ENCODE data around the gene PCDHB10.
"Not testable (repeated sequence)": the region's sequence is repeated elsewhere in the genome, so short reads cannot be mapped to it uniquely, and the experiment has no call there.

PCDHB10 gene

DNA sequence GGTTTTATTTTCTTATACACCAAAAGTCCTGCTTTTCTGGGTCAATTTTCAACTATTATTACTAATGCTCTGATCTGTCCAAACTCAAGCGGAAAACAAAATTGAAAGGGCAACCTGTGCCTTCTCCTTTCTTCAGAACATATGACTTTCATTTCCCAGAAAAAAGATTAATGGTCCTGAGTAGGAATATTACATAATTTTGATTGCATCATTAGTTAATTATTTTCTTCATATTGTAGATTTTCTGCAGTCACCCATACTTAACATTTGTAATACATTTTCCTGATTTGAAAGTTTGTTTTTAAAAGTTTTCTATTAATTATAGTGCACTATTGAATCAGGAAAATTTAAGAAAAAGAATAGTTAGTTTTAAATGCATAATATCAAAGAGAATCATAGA, 16.2 kb upstream of the PCDHB10 start:
- Histone ChIP-seq H3K27me3 (ENCODE audit: control insufficient read depth, insufficient read depth, low read length) (peaks cover 3% of the 10 kb centered on the region), H3K9ac (ENCODE audit: low read length) (no peak overlapping the region), H3K4me3 (ENCODE audit: low read length) (no peak overlapping the region), H3K4me1 (ENCODE audit: control insufficient read depth, insufficient read depth, low read length) (no peaks in the 10 kb centered on the region), H3K36me3 (ENCODE audit: control insufficient read depth, insufficient read depth, low read length) (no peaks in the 10 kb centered on the region), H3K27ac (ENCODE audit: low read depth, low read length) (no peak overlapping the region)

DNA sequence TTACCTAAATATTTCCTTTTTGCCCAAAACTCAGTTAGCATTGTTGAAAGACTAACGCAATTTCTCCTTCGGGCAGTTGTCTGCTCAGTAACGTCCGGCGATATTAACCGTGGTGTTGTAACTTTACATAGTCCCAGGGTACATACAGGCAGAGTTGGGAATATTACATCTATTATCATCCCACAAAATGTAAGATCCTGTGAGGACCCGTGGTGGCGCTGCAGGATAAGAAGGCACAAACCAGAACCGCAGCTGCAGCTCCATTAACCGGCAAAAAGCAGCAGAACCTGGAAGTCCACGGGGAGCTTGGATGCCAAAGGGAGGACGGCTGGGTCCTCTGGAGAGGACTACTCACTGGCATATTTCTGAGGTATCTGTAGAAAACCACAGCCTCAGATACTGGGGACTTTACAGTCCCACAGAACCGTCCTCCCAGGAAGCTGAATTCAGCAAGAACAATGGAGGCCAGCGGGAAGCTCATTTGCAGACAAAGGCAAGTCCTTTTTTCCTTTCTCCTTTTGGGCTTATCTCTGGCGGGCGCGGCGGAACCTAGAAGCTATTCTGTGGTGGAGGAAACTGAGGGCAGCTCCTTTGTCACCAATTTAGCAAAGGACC, 14.5 kb upstream of the PCDHB10 start, which contains the start of gene PCDHB8:
TSS of gene PCDHB8 (plus strand) at position 214 of the 615 bp plus-strand sequence. CDS start at position 459, 245 bp downstream.
- H3K9ac ChIP-seq (ENCODE audit: low read length); H3K27ac ChIP-seq (ENCODE audit: low read depth, low read length); H3K4me3 ChIP-seq (ENCODE audit: low read length); H3K4me1 ChIP-seq (ENCODE audit: control insufficient read depth, insufficient read depth, low read length); H3K36me3 ChIP-seq (ENCODE audit: control insufficient read depth, insufficient read depth, low read length); H3K27me3 ChIP-seq (ENCODE audit: control insufficient read depth, insufficient read depth, low read length): not testable (repeated sequence)

- not testable (repeated sequence) for H3K27ac ChIP-seq (ENCODE audit: low read depth, low read length); H3K27me3 ChIP-seq (ENCODE audit: control insufficient read depth, insufficient read depth, low read length); H3K4me3 ChIP-seq (ENCODE audit: low read length); H3K4me1 ChIP-seq (ENCODE audit: control insufficient read depth, insufficient read depth, low read length); H3K36me3 ChIP-seq (ENCODE audit: control insufficient read depth, insufficient read depth, low read length); H3K9ac ChIP-seq (ENCODE audit: low read length)
Measured at GRCh38 chr5:141179371-141179770, 12.8 kb upstream of the PCDHB10 start.

GRCh38 chr5:141179876-141180275, 12.3 kb upstream of the PCDHB10 start:
- H3K4me3 ChIP-seq (ENCODE audit: low read length); H3K36me3 ChIP-seq (ENCODE audit: control insufficient read depth, insufficient read depth, low read length); H3K4me1 ChIP-seq (ENCODE audit: control insufficient read depth, insufficient read depth, low read length); H3K27me3 ChIP-seq (ENCODE audit: control insufficient read depth, insufficient read depth, low read length); H3K9ac ChIP-seq (ENCODE audit: low read length); H3K27ac ChIP-seq (ENCODE audit: low read depth, low read length): not testable (repeated sequence)

- no peak overlapping the region for H3K4me3 ChIP-seq (ENCODE audit: low read length)
- H3K9ac ChIP-seq (ENCODE audit: low read length) = no peak overlapping the region
- H3K36me3 ChIP-seq (ENCODE audit: control insufficient read depth, insufficient read depth, low read length) = no peaks in the 10 kb centered on the region
- H3K27me3 ChIP-seq (ENCODE audit: control insufficient read depth, insufficient read depth, low read length) = no peaks in the 10 kb centered on the region
- H3K4me1 ChIP-seq (ENCODE audit: control insufficient read depth, insufficient read depth, low read length) = no peaks in the 10 kb centered on the region
- no peak overlapping the region for H3K27ac ChIP-seq (ENCODE audit: low read depth, low read length)
Measured at GRCh38 chr5:141180313-141180712, 11.8 kb upstream of the PCDHB10 start.

DNA sequence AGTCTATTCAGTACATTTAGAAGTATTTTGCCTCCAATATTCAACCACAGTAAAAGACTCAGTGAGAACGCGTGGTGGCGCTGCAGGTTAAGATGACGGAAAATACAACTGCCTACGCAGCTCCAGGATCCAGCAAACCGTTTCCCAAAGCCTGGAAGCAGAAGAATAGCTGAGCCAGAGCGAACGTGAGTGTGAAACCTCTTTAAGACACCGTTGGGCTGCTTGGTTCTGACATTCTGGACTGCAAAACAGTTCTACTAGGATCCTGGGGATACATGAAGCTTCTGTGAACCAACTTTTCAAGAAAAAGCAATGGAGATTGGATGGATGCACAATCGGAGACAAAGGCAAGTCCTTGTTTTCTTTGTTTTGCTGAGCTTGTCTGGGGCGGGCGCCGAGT, 9.9 kb upstream of the PCDHB10 start, which contains the start of gene PCDHB16:
TSS of gene PCDHB16 (plus strand) at position 140 of the 400 bp plus-strand sequence. CDS start at position 313, 173 bp downstream.
- no peaks in the 10 kb centered on the region for H3K4me1 ChIP-seq (ENCODE audit: control insufficient read depth, insufficient read depth, low read length)
- H3K27ac ChIP-seq (ENCODE audit: low read depth, low read length) = no peak within 1 kb of the TSS
- no peaks in the 10 kb centered on the region for H3K36me3 ChIP-seq (ENCODE audit: control insufficient read depth, insufficient read depth, low read length)
- H3K4me3 ChIP-seq (ENCODE audit: low read length) = peak within 1 kb of the TSS; percentile 28
- H3K9ac ChIP-seq (ENCODE audit: low read length) = no peak within 1 kb of the TSS
- H3K27me3 ChIP-seq (ENCODE audit: control insufficient read depth, insufficient read depth, low read length) = no peaks in the 10 kb centered on the region

DNA sequence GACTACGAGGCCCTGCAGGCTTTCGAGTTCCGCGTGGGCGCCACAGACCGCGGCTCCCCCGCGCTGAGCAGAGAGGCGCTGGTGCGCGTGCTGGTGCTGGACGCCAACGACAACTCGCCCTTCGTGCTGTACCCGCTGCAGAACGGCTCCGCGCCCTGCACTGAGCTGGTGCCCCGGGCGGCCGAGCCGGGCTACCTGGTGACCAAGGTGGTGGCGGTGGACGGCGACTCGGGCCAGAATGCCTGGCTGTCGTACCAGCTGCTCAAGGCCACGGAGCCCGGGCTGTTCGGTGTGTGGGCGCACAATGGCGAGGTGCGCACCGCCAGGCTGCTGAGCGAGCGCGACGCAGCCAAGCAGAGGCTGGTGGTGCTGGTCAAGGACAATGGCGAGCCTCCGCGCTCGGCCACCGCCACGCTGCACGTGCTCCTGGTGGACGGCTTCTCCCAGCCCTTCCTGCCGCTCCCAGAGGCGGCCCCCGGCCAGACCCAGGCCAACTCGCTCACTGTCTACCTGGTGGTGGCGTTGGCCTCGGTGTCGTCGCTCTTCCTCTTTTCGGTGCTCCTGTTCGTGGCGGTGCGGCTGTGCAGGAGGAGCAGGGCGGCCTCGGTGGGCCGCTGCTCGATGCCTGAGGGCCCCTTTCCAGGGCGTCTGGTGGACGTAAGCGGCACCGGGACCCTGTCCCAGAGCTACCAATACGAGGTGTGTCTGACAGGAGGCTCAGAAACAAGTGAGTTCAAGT, 7.9 kb upstream of the PCDHB10 start:
- H3K4me1 ChIP-seq (ENCODE audit: control insufficient read depth, insufficient read depth, low read length); H3K27me3 ChIP-seq (ENCODE audit: control insufficient read depth, insufficient read depth, low read length); H3K36me3 ChIP-seq (ENCODE audit: control insufficient read depth, insufficient read depth, low read length); H3K4me3 ChIP-seq (ENCODE audit: low read length); H3K9ac ChIP-seq (ENCODE audit: low read length); H3K27ac ChIP-seq (ENCODE audit: low read depth, low read length): not testable (repeated sequence)

- Histone ChIP-seq H3K4me1 (ENCODE audit: control insufficient read depth, insufficient read depth, low read length) (no peaks in the 10 kb centered on the region), H3K27me3 (ENCODE audit: control insufficient read depth, insufficient read depth, low read length) (no peaks in the 10 kb centered on the region), H3K36me3 (ENCODE audit: control insufficient read depth, insufficient read depth, low read length) (no peaks in the 10 kb centered on the region), H3K9ac (ENCODE audit: low read length) (no peak within 1 kb of the TSS), H3K4me3 (ENCODE audit: low read length) (no peak within 1 kb of the TSS), H3K27ac (ENCODE audit: low read depth, low read length) (no peak within 1 kb of the TSS)
Measured at GRCh38 chr5:141186897-141187512, 5.1 kb upstream of the PCDHB10 start, which contains the start of gene PCDHB9. TSS of gene PCDHB9 (plus strand) at chr5:141187161. CDS start at chr5:141187319, 158 bp downstream.

DNA sequence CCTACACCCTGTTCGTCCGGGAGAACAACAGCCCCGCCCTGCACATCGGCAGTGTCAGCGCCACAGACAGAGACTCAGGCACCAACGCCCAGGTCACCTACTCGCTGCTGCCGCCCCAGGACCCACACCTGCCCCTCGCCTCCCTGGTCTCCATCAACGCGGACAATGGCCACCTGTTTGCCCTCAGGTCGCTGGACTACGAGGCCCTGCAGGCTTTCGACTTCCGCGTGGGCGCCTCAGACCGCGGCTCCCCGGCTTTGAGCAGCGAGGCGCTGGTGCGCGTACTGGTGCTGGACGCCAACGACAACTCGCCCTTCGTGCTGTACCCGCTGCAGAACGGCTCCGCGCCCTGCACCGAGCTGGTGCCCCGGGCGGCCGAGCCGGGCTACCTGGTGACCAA, 3.5 kb upstream of the PCDHB10 start:
- not testable (repeated sequence) for H3K27me3 ChIP-seq (ENCODE audit: control insufficient read depth, insufficient read depth, low read length); H3K4me3 ChIP-seq (ENCODE audit: low read length); H3K9ac ChIP-seq (ENCODE audit: low read length); H3K4me1 ChIP-seq (ENCODE audit: control insufficient read depth, insufficient read depth, low read length); H3K27ac ChIP-seq (ENCODE audit: low read depth, low read length); H3K36me3 ChIP-seq (ENCODE audit: control insufficient read depth, insufficient read depth, low read length)

- not testable (repeated sequence) for H3K27me3 ChIP-seq (ENCODE audit: control insufficient read depth, insufficient read depth, low read length); H3K36me3 ChIP-seq (ENCODE audit: control insufficient read depth, insufficient read depth, low read length); H3K4me3 ChIP-seq (ENCODE audit: low read length)
Measured at GRCh38 chr5:141189131-141189530, 3.0 kb upstream of the PCDHB10 start.

GRCh38 chr5:141194332-141194731, 2.2 kb downstream of the PCDHB10 start:
- not testable (repeated sequence) for H3K36me3 ChIP-seq (ENCODE audit: control insufficient read depth, insufficient read depth, low read length); H3K4me1 ChIP-seq (ENCODE audit: control insufficient read depth, insufficient read depth, low read length); H3K4me3 ChIP-seq (ENCODE audit: low read length); H3K9ac ChIP-seq (ENCODE audit: low read length); H3K27ac ChIP-seq (ENCODE audit: low read depth, low read length); H3K27me3 ChIP-seq (ENCODE audit: control insufficient read depth, insufficient read depth, low read length)

More at GRCh38 chr5:141189131-141189530, 3.0 kb upstream of the PCDHB10 start:
- not testable (repeated sequence) for H3K27ac ChIP-seq (ENCODE audit: low read depth, low read length); H3K9ac ChIP-seq (ENCODE audit: low read length); H3K4me1 ChIP-seq (ENCODE audit: control insufficient read depth, insufficient read depth, low read length)

DNA sequence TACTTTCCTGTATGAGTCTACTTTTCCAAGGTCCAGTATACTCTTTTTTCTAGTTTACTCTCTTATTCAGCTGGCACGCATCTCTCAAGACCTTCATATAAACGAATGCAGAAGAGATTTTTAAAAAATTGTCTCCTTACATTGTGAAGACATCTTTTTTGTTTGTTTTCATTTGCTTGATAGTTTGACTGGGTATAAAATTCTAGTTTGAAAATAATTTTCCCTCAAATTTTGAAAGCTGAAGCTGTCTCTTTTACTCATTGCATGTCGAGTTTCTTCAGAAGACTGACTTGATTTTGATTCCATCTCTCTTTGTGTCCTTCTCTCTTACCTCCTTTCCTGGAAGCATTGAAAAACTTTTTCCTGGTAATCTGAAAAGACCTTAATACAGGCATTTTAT, 4.2 kb downstream of the PCDHB10 start:
- Histone ChIP-seq H3K4me1 (ENCODE audit: control insufficient read depth, insufficient read depth, low read length) (no peaks in the 10 kb centered on the region), H3K27me3 (ENCODE audit: control insufficient read depth, insufficient read depth, low read length) (no peaks in the 10 kb centered on the region), H3K36me3 (ENCODE audit: control insufficient read depth, insufficient read depth, low read length) (no peaks in the 10 kb centered on the region), H3K4me3 (ENCODE audit: low read length) (no peak overlapping the region), H3K9ac (ENCODE audit: low read length) (no peak overlapping the region), H3K27ac (ENCODE audit: low read depth, low read length) (no peak overlapping the region)

All from rectal smooth muscle tissue (tissue), 1 donor.